Measurements from ENCODE around the gene SPO11. TPM values are rescaled to one million over a fixed set of nuclear protein-coding genes. Genes with fewer than 3 reads are reported as not detected.

SPO11 gene, protein sequence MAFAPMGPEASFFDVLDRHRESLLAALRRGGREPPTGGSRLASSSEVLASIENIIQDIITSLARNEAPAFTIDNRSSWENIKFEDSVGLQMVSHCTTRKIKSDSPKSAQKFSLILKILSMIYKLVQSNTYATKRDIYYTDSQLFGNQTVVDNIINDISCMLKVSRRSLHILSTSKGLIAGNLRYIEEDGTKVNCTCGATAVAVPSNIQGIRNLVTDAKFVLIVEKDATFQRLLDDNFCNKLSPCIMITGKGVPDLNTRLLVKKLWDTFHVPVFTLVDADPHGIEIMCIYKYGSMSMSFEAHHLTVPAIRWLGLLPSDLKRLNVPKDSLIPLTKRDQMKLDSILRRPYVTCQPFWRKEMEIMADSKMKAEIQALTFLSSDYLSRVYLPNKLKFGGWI
- not detected in 2 replicates for total RNA-seq

GRCh38 chr20:57329608-57330221, at the start of gene SPO11:
SPO11 (plus strand) TSS chr20:57329803; CDS start chr20:57329868, 65 bp downstream.

GRCh38 chr20:57351042-57351783, 21.6 kb downstream of the SPO11 start, which contains the start of gene RAE1:
RAE1 (plus strand) TSS chr20:57351255; CDS start chr20:57354039, 2,784 bp downstream.

DNA sequence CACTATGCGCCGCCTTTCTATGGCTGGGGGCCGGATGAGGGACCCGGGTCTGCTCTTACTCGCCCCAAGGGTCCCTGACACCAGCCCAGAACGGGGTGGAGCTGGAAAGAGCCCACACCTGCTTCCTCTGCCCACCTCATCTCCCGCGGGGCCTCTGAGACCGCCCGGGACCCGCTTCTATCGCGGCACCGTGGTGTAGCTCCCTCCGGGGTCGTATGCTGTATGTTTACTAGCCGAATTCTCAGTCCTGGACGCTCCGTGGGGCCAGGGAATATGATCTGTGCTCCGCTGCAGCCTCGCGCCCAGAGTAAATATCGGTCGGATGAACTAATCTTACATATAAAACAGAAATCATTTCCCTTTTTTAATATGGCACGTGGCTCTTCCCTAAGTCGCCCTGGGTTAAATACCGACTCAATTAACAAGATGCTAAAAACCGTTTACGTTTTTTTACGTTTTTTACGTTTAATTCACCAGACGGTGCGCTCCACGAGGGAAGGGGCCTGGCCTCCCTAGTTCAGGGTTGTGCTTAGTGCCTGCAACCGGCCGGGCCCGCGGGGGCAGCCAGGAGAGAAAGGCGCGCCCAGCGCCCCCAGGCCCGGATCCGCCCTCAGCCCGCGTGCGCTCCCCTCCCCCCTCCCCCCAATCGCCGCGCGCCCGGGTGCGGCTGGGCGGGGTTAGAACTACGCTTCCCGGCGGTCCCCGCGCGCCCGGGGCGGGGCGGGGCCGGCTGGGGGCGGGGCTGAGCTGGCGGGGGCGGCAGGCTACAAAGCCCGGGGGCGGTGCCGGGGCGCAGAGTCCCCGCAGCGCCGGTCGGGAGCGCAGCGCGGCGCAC, 61.2 kb downstream of the SPO11 start, which contains the start of gene RBM38:
RBM38 (plus strand) TSS at position 793 of the 835 bp plus-strand sequence. CDS start 186 bp downstream, outside the sequence.

Other genes with a start within 250 kb of the SPO11 start
- gene BMP7, start 63.2 kb upstream of the SPO11 start, total RNA-seq = not detected in 2 replicates
- 27.7 TPM in 2 replicates for gene RAE1, start 21.5 kb downstream of the SPO11 start, total RNA-seq
- 18.8 and 22.9 TPM in 2 replicates for gene RBM38, start 61.6 kb downstream of the SPO11 start, total RNA-seq
- under 0.01 TPM in 1 of 2 replicates, not detected in the other for gene CTCFL, start 195.3 kb downstream of the SPO11 start, total RNA-seq
- gene PCK1, start 231.3 kb downstream of the SPO11 start, total RNA-seq = not detected in 2 replicates

Data from endothelial cell of coronary artery (primary cell).